HCT116 (cell line): Measurements from ENCODE around the gene HPS5. TPM values are rescaled to one million over a fixed set of nuclear protein-coding genes. Genes with fewer than 3 reads are reported as not detected.

Source experiments
- ATAC-seq: fragments of 200-7000 bp; cut with Tn5 transposase; 2 replicates; pipeline ENCODE4 v1.9.1; 2020; ENCODE audit warnings: mild to moderate bottlenecking, moderate library complexity
- BruUV-seq: library from RNA; stranded (reverse); fragments of 400-500 nt; replicated peaks from 2 replicates; lab custom pipeline; 2021; lab: Mats Ljungman, UMichigan
- CTCF ChIA-PET: fragments of 300-600 bp; sonication (Branson Sonifier 250); formaldehyde crosslinking; loops from one replicate; lab custom pipeline; 2021; ENCODE audit warnings: antibody characterized with exemption; lab: Charles Lee
- POLR2A ChIA-PET: fragments of 300-600, 350-600 bp; sonication (Branson Sonifier 250); formaldehyde crosslinking; loops from one replicate; lab custom pipeline; 2021; ENCODE audit warnings: antibody characterized with exemption; lab: Charles Lee
- RAD21 ChIA-PET, 2 experiments: fragments of 300-600 bp; sonication (Branson Sonifier 250); formaldehyde crosslinking; loops; one replicate each; lab custom pipeline; 2023; ENCODE audit warnings: low total read pairs in 2 of 2; ENCODE audit not compliant: uncharacterized antibody in 2 of 2, unreplicated experiment in 2 of 2, low non-redundant PET in 1 of 2; lab: Charles Lee
- DNase-seq: peaks from one replicate; pipeline ENCODE4 v3.0.0-alpha.2; 2010; ENCODE audit warnings: low read depth, low spot score
- H2AFZ ChIP-seq: fragments of 200-600 bp; shearing (Covaris generic), sonication (generic); 2 replicates; pipeline ENCODE4 v1.6.1; 2017; ENCODE audit warnings: low read depth, mixed run types, mixed read lengths, antibody characterized with exemption, low read length; ENCODE audit not compliant: poor library complexity, severe bottlenecking
- H3K27ac ChIP-seq: 2 replicates; pipeline ENCODE4 v1.5.1; 2012; ENCODE audit warnings: low read depth, low read length
- H3K27me3 ChIP-seq: fragments of 200-600 bp; sonication (generic); 2 replicates; pipeline ENCODE4 v1.6.1; 2016; ENCODE audit warnings: mixed run types, low read length, mixed read lengths; ENCODE audit not compliant: insufficient read depth
- H3K36me3 ChIP-seq, 2 experiments: fragments of 200-500 bp in 1 of 2; fragments of 200-600 bp in 1 of 2; sonication (Bioruptor generic) in 1 of 2; sonication (generic) in 1 of 2; 2 replicates each; pipeline versions ENCODE4 v1.5.1 to v1.6.1; 2014 to 2016; ENCODE audit warnings: low read length in 2 of 2, inconsistent platforms in 1 of 2, mixed read lengths in 1 of 2, mixed run types in 1 of 2; ENCODE audit not compliant: insufficient read depth in 2 of 2, control insufficient read depth in 1 of 2
- H3K4me1 ChIP-seq, 2 experiments: fragments of 200-600 bp in 1 of 2; sonication (generic) in 1 of 2; 2 replicates each; pipeline versions ENCODE4 v1.5.1 to v1.6.1; 2012 to 2017; ENCODE audit warnings: low read length in 2 of 2, inconsistent platforms in 1 of 2, mild to moderate bottlenecking in 1 of 2, mixed read lengths in 1 of 2, mixed run types in 1 of 2, moderate library complexity in 1 of 2; ENCODE audit not compliant: insufficient read depth in 2 of 2, control insufficient read depth in 1 of 2
- H3K4me2 ChIP-seq: fragments of 200-600 bp; sonication (generic); 2 replicates; pipeline ENCODE4 v1.6.1; 2017; ENCODE audit warnings: mixed run types, low read length, mixed read lengths
- H3K4me3 ChIP-seq, 2 experiments: fragments of 200-600 bp in 1 of 2; sonication (generic) in 1 of 2; replicated peaks in 1 of 2; 2 replicates each; pipeline ENCODE4 v1.5.1; 2011 to 2016; ENCODE audit warnings: low read length in 2 of 2, control low read depth in 1 of 2, low read depth in 1 of 2, mild to moderate bottlenecking in 1 of 2, mixed read lengths in 1 of 2, mixed run types in 1 of 2
- H3K79me2 ChIP-seq: fragments of 200-600 bp; sonication (generic); 2 replicates; pipeline ENCODE4 v1.6.1; 2017; ENCODE audit warnings: mild to moderate bottlenecking, mixed run types, low read length, moderate library complexity, mixed read lengths; ENCODE audit not compliant: insufficient read depth
- H3K9ac ChIP-seq: fragments of 200-600 bp; sonication (generic); 2 replicates; pipeline ENCODE4 v1.6.1; 2016; ENCODE audit warnings: low read length, mixed read lengths
- H3K9me2 ChIP-seq: fragments of 200-600 bp; sonication (generic), shearing (Covaris generic); 2 replicates; pipeline ENCODE4 v1.6.1; 2017; ENCODE audit warnings: mixed run types, mild to moderate bottlenecking, moderate library complexity; ENCODE audit not compliant: insufficient read depth
- H3K9me3 ChIP-seq, 2 experiments: fragments of 200-500 bp in 1 of 2; fragments of 200-600 bp in 1 of 2; sonication (Bioruptor generic) in 1 of 2; sonication (generic) in 1 of 2; 2 replicates each; pipeline ENCODE4 v1.6.1; 2014 to 2017; ENCODE audit warnings: low read length in 2 of 2, mixed read lengths in 2 of 2, inconsistent platforms in 1 of 2, low read depth in 1 of 2, mild to moderate bottlenecking in 1 of 2, mixed run types in 1 of 2, moderate library complexity in 1 of 2; ENCODE audit not compliant: control insufficient read depth in 1 of 2, insufficient read depth in 1 of 2
- H4K20me1 ChIP-seq: fragments of 200-600 bp; sonication (generic), shearing (Covaris generic); 2 replicates; pipeline ENCODE4 v1.6.1; 2017; ENCODE audit warnings: mixed run types, mild to moderate bottlenecking, moderate library complexity; ENCODE audit not compliant: insufficient read depth
- CBX3 ChIP-seq: IDR thresholded peaks from 2 replicates; pipeline ENCODE4 v1.6.1; 2012; ENCODE audit warnings: low read depth
- EGR1 ChIP-seq: IDR thresholded peaks from 2 replicates; pipeline ENCODE4 v1.6.1; 2012; ENCODE audit warnings: low read depth
- ELF1 ChIP-seq: IDR thresholded peaks from 2 replicates; pipeline ENCODE4 v1.6.1; 2012; ENCODE audit warnings: low read depth, borderline replicate concordance
- EZH2 ChIP-seq: fragments of 200-600 bp; sonication (generic); IDR thresholded peaks from 2 replicates; pipeline ENCODE4 v1.6.1; 2017; ENCODE audit warnings: antibody characterized with exemption, mixed run types
- EZH2phosphoT487 ChIP-seq: fragments of 200-600 bp; IDR thresholded peaks from 2 replicates; pipeline ENCODE4 v1.6.1; 2018; ENCODE audit warnings: antibody characterized with exemption, borderline replicate concordance
- FOSL1 ChIP-seq: IDR thresholded peaks from 2 replicates; pipeline ENCODE4 v1.6.1; 2012; ENCODE audit warnings: low read depth
- POLR2A ChIP-seq: IDR thresholded peaks from 2 replicates; pipeline ENCODE4 v1.7.0; 2011; ENCODE audit warnings: borderline replicate concordance; ENCODE audit not compliant: insufficient read depth, insufficient read length; ENCODE audit errors: extremely low read depth
- RAD21 ChIP-seq: IDR thresholded peaks from 2 replicates; pipeline ENCODE4 v1.6.1; 2012; ENCODE audit warnings: low read depth, mild to moderate bottlenecking
- SP1 ChIP-seq: IDR thresholded peaks from 2 replicates; pipeline ENCODE4 v1.6.1; 2012; ENCODE audit warnings: low read depth
- ZFX ChIP-seq: fragments of 450-650 bp; IDR thresholded peaks from 2 replicates; pipeline ENCODE4 v1.6.1; 2017
- ZNF274 ChIP-seq: fragments of 200-500 bp; sonication (Bioruptor generic); IDR thresholded peaks from 2 replicates; pipeline ENCODE4 v1.6.1; 2014; ENCODE audit warnings: mild to moderate bottlenecking, low read depth, low read length, inconsistent platforms
- intact Hi-C: fragments of 100-400 bp; cut with micrococcal nuclease; formaldehyde crosslinking; loops from 2 replicates; pipeline ENCODE4 v1.10.0; 2022
- total RNA-seq: library from RNA; stranded (reverse); gene quantifications from one replicate; pipeline ENCODE4 v1.2.1, GENCODE V29; 2021; ENCODE audit not compliant: unreplicated experiment
- TF ChIP-seq, protein P1 (sequence below): IDR thresholded peaks from 2 replicates; pipeline ENCODE4 v1.6.1; 2012; ENCODE audit warnings: low read depth
- TF ChIP-seq, protein P2 (sequence below): IDR thresholded peaks from 2 replicates; pipeline ENCODE4 v1.6.1; 2011; ENCODE audit warnings: mild to moderate bottlenecking, low read length, moderate library complexity; ENCODE audit not compliant: insufficient replicate concordance; ENCODE audit errors: extremely low read depth

The HPS5 gene
- total RNA-seq, 1 experiment from 2014 or later = 19.6 TPM

DNA sequence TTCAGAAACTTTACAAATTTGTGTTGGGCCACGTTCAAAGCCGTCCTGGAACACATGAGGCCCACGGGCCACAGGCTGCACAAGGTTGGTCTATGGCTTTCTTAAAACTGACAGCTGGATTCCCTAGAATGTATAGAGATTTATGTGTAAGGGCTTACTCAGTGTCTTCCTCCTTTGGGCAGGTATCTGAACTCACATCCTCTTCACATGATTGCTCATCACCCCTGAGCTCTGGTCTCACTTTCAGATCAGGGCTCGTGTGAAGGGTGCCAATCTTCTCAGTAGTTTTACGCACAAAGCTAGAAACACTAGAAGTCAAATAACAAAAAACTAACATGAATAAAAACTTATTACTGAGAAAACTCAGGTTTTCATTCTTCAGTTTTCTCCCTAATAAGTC is 27.1 kb downstream of the HPS5 start:
- H3K4me3 ChIP-seq = no peak overlapping the region
- no peaks in the 10 kb centered on the region for H3K9me3 ChIP-seq
- no peaks in the 10 kb centered on the region for H3K9me2 ChIP-seq
- BruUV-seq = no TSS peak
- ChIA-PET POLR2A (no interaction called here), CTCF (no interaction called here), RAD21 (no interaction called here)
- no peak for TF ChIP-seq CBX3
- TF ChIP-seq RAD21 = no peak
- no peak for TF ChIP-seq EZH2
- TF ChIP-seq, protein P1, sequence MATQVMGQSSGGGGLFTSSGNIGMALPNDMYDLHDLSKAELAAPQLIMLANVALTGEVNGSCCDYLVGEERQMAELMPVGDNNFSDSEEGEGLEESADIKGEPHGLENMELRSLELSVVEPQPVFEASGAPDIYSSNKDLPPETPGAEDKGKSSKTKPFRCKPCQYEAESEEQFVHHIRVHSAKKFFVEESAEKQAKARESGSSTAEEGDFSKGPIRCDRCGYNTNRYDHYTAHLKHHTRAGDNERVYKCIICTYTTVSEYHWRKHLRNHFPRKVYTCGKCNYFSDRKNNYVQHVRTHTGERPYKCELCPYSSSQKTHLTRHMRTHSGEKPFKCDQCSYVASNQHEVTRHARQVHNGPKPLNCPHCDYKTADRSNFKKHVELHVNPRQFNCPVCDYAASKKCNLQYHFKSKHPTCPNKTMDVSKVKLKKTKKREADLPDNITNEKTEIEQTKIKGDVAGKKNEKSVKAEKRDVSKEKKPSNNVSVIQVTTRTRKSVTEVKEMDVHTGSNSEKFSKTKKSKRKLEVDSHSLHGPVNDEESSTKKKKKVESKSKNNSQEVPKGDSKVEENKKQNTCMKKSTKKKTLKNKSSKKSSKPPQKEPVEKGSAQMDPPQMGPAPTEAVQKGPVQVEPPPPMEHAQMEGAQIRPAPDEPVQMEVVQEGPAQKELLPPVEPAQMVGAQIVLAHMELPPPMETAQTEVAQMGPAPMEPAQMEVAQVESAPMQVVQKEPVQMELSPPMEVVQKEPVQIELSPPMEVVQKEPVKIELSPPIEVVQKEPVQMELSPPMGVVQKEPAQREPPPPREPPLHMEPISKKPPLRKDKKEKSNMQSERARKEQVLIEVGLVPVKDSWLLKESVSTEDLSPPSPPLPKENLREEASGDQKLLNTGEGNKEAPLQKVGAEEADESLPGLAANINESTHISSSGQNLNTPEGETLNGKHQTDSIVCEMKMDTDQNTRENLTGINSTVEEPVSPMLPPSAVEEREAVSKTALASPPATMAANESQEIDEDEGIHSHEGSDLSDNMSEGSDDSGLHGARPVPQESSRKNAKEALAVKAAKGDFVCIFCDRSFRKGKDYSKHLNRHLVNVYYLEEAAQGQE = no peak
- TF ChIP-seq SP1 = no peak
- no peak for TF ChIP-seq ZFX
- no peak for TF ChIP-seq EGR1
- TF ChIP-seq POLR2A = no peak
- no peak for TF ChIP-seq FOSL1
- TF ChIP-seq ELF1 = no peak
- TF ChIP-seq EZH2phosphoT487 = no peak
- TF ChIP-seq ZNF274 = no peak
- TF ChIP-seq, protein P2, sequence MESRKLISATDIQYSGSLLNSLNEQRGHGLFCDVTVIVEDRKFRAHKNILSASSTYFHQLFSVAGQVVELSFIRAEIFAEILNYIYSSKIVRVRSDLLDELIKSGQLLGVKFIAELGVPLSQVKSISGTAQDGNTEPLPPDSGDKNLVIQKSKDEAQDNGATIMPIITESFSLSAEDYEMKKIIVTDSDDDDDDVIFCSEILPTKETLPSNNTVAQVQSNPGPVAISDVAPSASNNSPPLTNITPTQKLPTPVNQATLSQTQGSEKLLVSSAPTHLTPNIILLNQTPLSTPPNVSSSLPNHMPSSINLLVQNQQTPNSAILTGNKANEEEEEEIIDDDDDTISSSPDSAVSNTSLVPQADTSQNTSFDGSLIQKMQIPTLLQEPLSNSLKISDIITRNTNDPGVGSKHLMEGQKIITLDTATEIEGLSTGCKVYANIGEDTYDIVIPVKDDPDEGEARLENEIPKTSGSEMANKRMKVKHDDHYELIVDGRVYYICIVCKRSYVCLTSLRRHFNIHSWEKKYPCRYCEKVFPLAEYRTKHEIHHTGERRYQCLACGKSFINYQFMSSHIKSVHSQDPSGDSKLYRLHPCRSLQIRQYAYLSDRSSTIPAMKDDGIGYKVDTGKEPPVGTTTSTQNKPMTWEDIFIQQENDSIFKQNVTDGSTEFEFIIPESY = no peak
- H3K4me2 ChIP-seq = no peak overlapping the region
- H3K79me2 ChIP-seq = no peaks in the 10 kb centered on the region
- no peak overlapping the region for H3K27ac ChIP-seq
- no peaks in the 10 kb centered on the region for H3K4me1 ChIP-seq
- H3K9ac ChIP-seq = no peak overlapping the region
- no peak for ATAC-seq
- H2AFZ ChIP-seq = no peak overlapping the region
- no peak for DNase-seq
- H3K27me3 ChIP-seq = no peaks in the 10 kb centered on the region
- intact Hi-C loops = no loop called here
- H4K20me1 ChIP-seq = no peaks in the 10 kb centered on the region
- peaks cover 48 to 51% of the 10 kb centered on the region in 2 experiments for H3K36me3 ChIP-seq
